ENCODE results near the gene ADGRB3.

GRCh38 chr6:69096681-69097080 lies 461.6 kb downstream of the ADGRB3 start:
- TF ChIP-seq, protein P1, sequence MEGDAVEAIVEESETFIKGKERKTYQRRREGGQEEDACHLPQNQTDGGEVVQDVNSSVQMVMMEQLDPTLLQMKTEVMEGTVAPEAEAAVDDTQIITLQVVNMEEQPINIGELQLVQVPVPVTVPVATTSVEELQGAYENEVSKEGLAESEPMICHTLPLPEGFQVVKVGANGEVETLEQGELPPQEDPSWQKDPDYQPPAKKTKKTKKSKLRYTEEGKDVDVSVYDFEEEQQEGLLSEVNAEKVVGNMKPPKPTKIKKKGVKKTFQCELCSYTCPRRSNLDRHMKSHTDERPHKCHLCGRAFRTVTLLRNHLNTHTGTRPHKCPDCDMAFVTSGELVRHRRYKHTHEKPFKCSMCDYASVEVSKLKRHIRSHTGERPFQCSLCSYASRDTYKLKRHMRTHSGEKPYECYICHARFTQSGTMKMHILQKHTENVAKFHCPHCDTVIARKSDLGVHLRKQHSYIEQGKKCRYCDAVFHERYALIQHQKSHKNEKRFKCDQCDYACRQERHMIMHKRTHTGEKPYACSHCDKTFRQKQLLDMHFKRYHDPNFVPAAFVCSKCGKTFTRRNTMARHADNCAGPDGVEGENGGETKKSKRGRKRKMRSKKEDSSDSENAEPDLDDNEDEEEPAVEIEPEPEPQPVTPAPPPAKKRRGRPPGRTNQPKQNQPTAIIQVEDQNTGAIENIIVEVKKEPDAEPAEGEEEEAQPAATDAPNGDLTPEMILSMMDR (IDR thresholded peaks at IDR 0.05; ENCODE audit: low read length), result no peak
- no peak for TF ChIP-seq EZH2 (IDR thresholded peaks at IDR 0.05; ENCODE audit: borderline replicate concordance, low read length)
